ENCODE data around the gene PLEKHJ1.

- TF ChIP-seq, protein P1, sequence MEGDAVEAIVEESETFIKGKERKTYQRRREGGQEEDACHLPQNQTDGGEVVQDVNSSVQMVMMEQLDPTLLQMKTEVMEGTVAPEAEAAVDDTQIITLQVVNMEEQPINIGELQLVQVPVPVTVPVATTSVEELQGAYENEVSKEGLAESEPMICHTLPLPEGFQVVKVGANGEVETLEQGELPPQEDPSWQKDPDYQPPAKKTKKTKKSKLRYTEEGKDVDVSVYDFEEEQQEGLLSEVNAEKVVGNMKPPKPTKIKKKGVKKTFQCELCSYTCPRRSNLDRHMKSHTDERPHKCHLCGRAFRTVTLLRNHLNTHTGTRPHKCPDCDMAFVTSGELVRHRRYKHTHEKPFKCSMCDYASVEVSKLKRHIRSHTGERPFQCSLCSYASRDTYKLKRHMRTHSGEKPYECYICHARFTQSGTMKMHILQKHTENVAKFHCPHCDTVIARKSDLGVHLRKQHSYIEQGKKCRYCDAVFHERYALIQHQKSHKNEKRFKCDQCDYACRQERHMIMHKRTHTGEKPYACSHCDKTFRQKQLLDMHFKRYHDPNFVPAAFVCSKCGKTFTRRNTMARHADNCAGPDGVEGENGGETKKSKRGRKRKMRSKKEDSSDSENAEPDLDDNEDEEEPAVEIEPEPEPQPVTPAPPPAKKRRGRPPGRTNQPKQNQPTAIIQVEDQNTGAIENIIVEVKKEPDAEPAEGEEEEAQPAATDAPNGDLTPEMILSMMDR (conservative IDR thresholded peaks at IDR 0.05; ENCODE audit: low read length): no peak
- TF ChIP-seq EZH2phosphoT487 (IDR thresholded peaks at IDR 0.05; ENCODE audit: borderline replicate concordance): no peak
Measured at GRCh38 chr19:2209408-2209807, 26.7 kb downstream of the PLEKHJ1 start.

Data from Loucy (cell line).